Measurements from ENCODE around the gene STIMATE. TPM values are rescaled to one million over a fixed set of nuclear protein-coding genes. Genes with fewer than 3 reads are reported as not detected.

The STIMATE gene
- total RNA-seq, 1 experiment from 2014 or later: 18.0 TPM

- in situ Hi-C loops (cut with HindIII; ENCODE audit: low pct_unique_long_range_greater_than_20kb, low sequenced_read_pairs): no loop called here
- no peak for DNase-seq (ENCODE audit: low read depth, low spot score)
These were observed 104.9 kb downstream of the STIMATE start for GRCh38 chr3:52792413-52792812.

GRCh38 chr3:52791928-52792327 lies 105.4 kb downstream of the STIMATE start:
- DNase-seq (ENCODE audit: low read depth, low spot score): no peak
- in situ Hi-C loops (cut with HindIII; ENCODE audit: low pct_unique_long_range_greater_than_20kb, low sequenced_read_pairs): no loop called here

GRCh38 chr3:52791366-52791765 lies 106.0 kb downstream of the STIMATE start:
- no peak for DNase-seq (ENCODE audit: low read depth, low spot score)
- in situ Hi-C loops (cut with HindIII; ENCODE audit: low pct_unique_long_range_greater_than_20kb, low sequenced_read_pairs): no loop called here

- in situ Hi-C loops (cut with HindIII; ENCODE audit: low pct_unique_long_range_greater_than_20kb, low sequenced_read_pairs): no loop called here
- no peak for DNase-seq (ENCODE audit: low read depth, low spot score)
These were observed 106.6 kb downstream of the STIMATE start for GRCh38 chr3:52790741-52791140.

GRCh38 chr3:52790337-52790736 lies 107.0 kb downstream of the STIMATE start:
- in situ Hi-C loops (cut with HindIII; ENCODE audit: low pct_unique_long_range_greater_than_20kb, low sequenced_read_pairs): no loop called here
- DNase-seq (ENCODE audit: low read depth, low spot score): no peak

GRCh38 chr3:52789746-52790040 lies 107.7 kb downstream of the STIMATE start:
- in situ Hi-C loops (cut with HindIII; ENCODE audit: low pct_unique_long_range_greater_than_20kb, low sequenced_read_pairs): no loop called here
- no peak for DNase-seq (ENCODE audit: low read depth, low spot score)

GRCh38 chr3:52788890-52789745 lies 108.2 kb downstream of the STIMATE start:
- DNase-seq (ENCODE audit: low read depth, low spot score): no peak
- in situ Hi-C loops (cut with HindIII; ENCODE audit: low pct_unique_long_range_greater_than_20kb, low sequenced_read_pairs): no loop called here

GRCh38 chr3:52787672-52788625 lies 109.4 kb downstream of the STIMATE start:
- in situ Hi-C loops (cut with HindIII; ENCODE audit: low pct_unique_long_range_greater_than_20kb, low sequenced_read_pairs): no loop called here
- DNase-seq (ENCODE audit: low read depth, low spot score): no peak

- in situ Hi-C loops (cut with HindIII; ENCODE audit: low pct_unique_long_range_greater_than_20kb, low sequenced_read_pairs): no loop called here
- no peak for DNase-seq (ENCODE audit: low read depth, low spot score)
These were observed 110.1 kb downstream of the STIMATE start for GRCh38 chr3:52787246-52787645.

Small RNA genes lying within 50 kb of the gene (small RNA-seq; reads per million reads assigned to genes)
- gene MIR8064: 0 reads per million in 2 experiments
- 0 reads per million in 2 experiments for gene MUSTN1

Other genes starting within 250 kb of the STIMATE start
- 41.7 and 43.6 TPM in 2 replicates for gene PBRM1, start 211.6 kb downstream of the STIMATE start, total RNA-seq (2014; rRNA removed; shearing (Covaris generic))
- gene GNL3, start 211.5 kb downstream of the STIMATE start, total RNA-seq (2014; rRNA removed; shearing (Covaris generic)): 199 TPM in 2 replicates
- 81.1 and 82.0 TPM in 2 replicates for gene GLT8D1, start 191.8 kb downstream of the STIMATE start, total RNA-seq (2014; rRNA removed; shearing (Covaris generic))
- gene SPCS1, start 191.4 kb downstream of the STIMATE start, total RNA-seq (2014; rRNA removed; shearing (Covaris generic)): 443 and 451 TPM in 2 replicates
- 28.7 and 32.7 TPM in 2 replicates for gene NEK4, start 126.6 kb downstream of the STIMATE start, total RNA-seq (2014; rRNA removed; shearing (Covaris generic))
- gene ITIH1, start 119.9 kb downstream of the STIMATE start, total RNA-seq (2014; rRNA removed; shearing (Covaris generic)): not detected in 2 replicates
- gene ITIH3, start 102.8 kb downstream of the STIMATE start, total RNA-seq (2014; rRNA removed; shearing (Covaris generic)): 0.26 TPM in 1 of 2 replicates, not detected in the other
- gene ITIH4, start 66.9 kb downstream of the STIMATE start, total RNA-seq (2014; rRNA removed; shearing (Covaris generic)): 0.21 TPM in 1 of 2 replicates, not detected in the other
- gene MUSTN1, start 62.5 kb downstream of the STIMATE start, total RNA-seq (2014; rRNA removed; shearing (Covaris generic)): 0.43 TPM in 1 of 2 replicates, not detected in the other
- gene SFMBT1, start 148.5 kb upstream of the STIMATE start, total RNA-seq (2014; rRNA removed; shearing (Covaris generic)): 16.4 and 19.4 TPM in 2 replicates
- 22.7 and 23.4 TPM in 2 replicates for gene RFT1, start 232.9 kb upstream of the STIMATE start, total RNA-seq (2014; rRNA removed; shearing (Covaris generic))

Data from SK-MEL-5 (cell line).